Measurements from ENCODE around the gene DIP2C.
"Not testable (repeated sequence)": the region's sequence is repeated elsewhere in the genome, so short reads cannot be mapped to it uniquely, and the experiment has no call there.

DIP2C gene

DNA sequence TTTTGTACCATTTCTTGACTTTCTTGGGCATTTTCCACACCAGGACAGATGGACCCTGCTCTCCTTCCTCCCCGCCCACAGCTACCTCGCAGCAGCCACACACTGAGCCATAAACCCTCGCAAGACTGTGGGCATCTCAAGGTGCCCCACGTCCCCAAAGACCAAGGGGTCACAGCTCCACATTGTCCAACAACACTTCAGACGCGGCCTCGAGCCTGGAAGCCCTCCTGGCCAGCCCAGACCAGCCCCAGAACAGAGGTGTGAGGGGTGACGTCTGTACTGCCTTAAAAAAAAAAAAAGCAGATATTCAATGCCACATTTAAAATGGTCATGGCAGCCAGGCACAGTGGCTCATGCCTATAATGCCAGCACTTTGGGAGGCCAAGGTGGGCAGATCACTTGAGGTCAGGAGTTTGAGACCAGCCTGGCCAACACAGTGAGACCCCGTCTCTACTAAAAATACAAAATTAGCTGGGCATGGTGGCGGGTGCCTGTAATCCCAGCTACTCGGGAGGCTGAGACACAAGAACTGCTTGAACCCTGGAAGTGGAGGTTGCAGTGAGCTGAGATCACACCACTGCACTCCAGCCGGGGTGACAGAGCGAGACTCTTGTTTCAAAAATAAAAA is 36.5 kb downstream of the DIP2C start:
- H3K36me3 Mint-ChIP-seq (ENCODE audit: low read depth); H3K27ac Mint-ChIP-seq; H3K27me3 Mint-ChIP-seq; intact Hi-C loops (cut with micrococcal nuclease); H3K4me1 Mint-ChIP-seq (ENCODE audit: low read depth); H3K4me3 Mint-ChIP-seq; H3K9me3 Mint-ChIP-seq: not testable (repeated sequence)

DNA sequence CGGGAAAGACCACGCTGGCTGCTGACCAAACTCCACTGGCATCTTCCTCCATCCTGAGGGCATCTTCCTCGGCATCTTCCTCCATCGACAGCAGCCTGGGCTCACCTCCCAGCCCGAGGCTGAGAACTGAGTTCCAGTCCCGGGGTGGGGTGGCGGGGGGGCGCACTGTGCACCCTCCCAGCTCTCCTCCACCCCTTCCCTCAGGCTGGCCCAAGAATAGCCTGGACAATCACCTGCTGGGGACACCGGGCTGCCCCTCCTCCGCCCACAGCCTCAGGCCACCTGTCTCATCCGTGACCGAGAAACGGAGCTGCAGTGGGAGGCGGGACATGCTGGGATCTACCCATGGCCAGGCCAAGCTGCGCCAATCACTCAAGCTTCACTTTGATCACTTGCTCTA is 37.2 kb downstream of the DIP2C start:
- Mint-ChIP-seq H3K4me3 (no peak overlapping the region), H3K36me3 (ENCODE audit: low read depth) (no peaks in the 10 kb centered on the region), H3K27me3 (peaks cover 4% of the 10 kb centered on the region), H3K27ac (no peak overlapping the region), H3K9me3 (no peaks in the 10 kb centered on the region), H3K4me1 (ENCODE audit: low read depth) (no peaks in the 10 kb centered on the region)
- intact Hi-C loops (cut with micrococcal nuclease), result no loop called here

- Mint-ChIP-seq H3K9me3 (no peaks in the 10 kb centered on the region), H3K4me3 (no peak overlapping the region), H3K4me1 (ENCODE audit: low read depth) (no peaks in the 10 kb centered on the region), H3K36me3 (ENCODE audit: low read depth) (no peaks in the 10 kb centered on the region), H3K27ac (no peak overlapping the region), H3K27me3 (peaks cover 4% of the 10 kb centered on the region)
- intact Hi-C loops (cut with micrococcal nuclease), result no loop called here
Observed at GRCh38 chr10:651692-652091, 37.8 kb downstream of the DIP2C start.

DNA sequence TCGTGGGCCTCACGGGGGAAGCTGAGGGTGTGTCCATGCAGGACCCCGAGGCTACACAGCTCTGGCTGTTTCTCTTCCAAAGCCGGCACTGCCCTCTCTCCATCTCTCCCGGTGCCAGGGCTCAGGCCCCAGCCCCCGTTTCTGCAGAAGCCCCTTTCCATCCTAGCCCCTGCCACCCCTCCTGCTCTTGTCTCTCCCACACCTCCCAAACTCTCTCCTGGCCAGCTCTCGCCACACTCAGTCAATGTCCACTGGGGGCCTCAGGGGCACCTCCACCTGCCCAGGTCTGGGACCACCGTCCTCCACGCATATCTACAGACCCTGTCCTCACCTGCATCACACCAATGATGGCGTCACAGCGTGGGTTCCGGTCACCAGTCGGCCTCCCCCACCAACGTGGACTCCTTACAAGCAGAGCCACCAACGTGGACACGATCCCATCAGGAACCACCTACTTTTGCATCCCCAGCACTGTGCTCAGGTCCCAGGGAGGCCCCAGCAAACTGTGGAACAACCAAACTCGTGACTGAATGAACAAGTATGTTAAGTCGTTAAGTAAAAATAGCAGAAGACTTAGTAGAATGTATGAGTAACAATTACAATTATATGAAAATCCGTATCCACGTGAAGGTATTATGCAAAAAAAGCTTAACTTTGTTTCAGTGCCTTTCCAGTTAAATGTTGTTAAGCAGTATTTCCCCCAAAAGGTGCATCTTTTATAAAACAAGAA is 38.4 kb downstream of the DIP2C start:
- H3K4me1 Mint-ChIP-seq (ENCODE audit: low read depth), result no peaks in the 10 kb centered on the region
- intact Hi-C loops (cut with micrococcal nuclease), result no loop called here
- no peak overlapping the region for H3K27ac Mint-ChIP-seq

DNA sequence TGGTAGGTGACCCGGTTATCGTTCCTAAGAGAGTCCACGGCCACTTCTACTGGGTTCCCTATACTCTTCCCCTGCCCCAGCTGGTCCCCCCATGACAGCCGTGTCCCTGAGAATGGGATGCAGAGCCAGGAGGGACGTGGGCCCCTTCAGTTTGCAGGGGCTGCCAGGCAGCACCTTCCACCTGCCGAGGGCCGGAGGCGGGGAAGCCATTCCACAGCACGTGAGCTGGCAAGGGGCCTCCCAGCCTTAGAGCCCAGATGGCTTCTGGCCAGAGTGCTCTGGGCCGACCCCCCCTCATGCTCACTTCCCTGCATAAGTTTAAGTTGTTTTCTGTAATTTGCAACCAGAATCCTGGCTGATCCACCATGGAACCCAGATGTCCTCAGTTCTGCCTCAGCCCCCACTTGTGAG is 39.0 kb downstream of the DIP2C start:
- Mint-ChIP-seq H3K27me3 (peaks cover 6% of the 10 kb centered on the region), H3K9me3 (no peaks in the 10 kb centered on the region)

More for the DNA sequence above, 38.4 kb downstream of the DIP2C start:
- H3K36me3 Mint-ChIP-seq (ENCODE audit: low read depth), result no peaks in the 10 kb centered on the region
- H3K4me3 Mint-ChIP-seq, result no peak overlapping the region
- H3K9me3 Mint-ChIP-seq, result no peaks in the 10 kb centered on the region
- peaks cover 6% of the 10 kb centered on the region for H3K27me3 Mint-ChIP-seq

GRCh38 chr10:649798-650440 is 39.5 kb downstream of the DIP2C start:
- Mint-ChIP-seq H3K4me1 (ENCODE audit: low read depth) (no peaks in the 10 kb centered on the region), H3K27ac (no peak overlapping the region), H3K4me3 (no peak overlapping the region), H3K36me3 (ENCODE audit: low read depth) (no peaks in the 10 kb centered on the region), H3K9me3 (peaks cover 3% of the 10 kb centered on the region), H3K27me3 (peaks cover 7% of the 10 kb centered on the region)
- intact Hi-C loops (cut with micrococcal nuclease), result no loop called here

More for the DNA sequence above, 39.0 kb downstream of the DIP2C start:
- H3K27ac Mint-ChIP-seq, result no peak overlapping the region
- H3K36me3 Mint-ChIP-seq (ENCODE audit: low read depth), result no peaks in the 10 kb centered on the region
- no peaks in the 10 kb centered on the region for H3K4me1 Mint-ChIP-seq (ENCODE audit: low read depth)
- no peak overlapping the region for H3K4me3 Mint-ChIP-seq
- intact Hi-C loops (cut with micrococcal nuclease), result no loop called here

DNA sequence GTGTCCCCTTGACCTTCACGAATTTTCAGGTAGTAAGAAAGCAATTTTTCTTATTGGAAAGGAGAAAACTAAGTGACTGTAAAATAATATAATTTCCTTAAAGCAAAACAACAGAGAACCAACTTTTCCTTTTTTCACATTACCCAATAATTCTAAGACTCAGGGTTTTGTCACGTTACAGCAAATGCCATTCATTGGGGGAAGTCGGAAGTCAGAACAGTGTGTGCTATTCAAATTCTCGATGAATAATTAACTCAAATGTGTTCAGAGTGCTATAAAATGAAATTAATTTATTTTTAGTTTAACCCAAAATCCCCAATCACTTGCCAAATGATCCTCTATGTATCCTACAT is 40.0 kb downstream of the DIP2C start:
- Mint-ChIP-seq H3K36me3 (ENCODE audit: low read depth) (no peaks in the 10 kb centered on the region), H3K27ac (no peak overlapping the region), H3K4me1 (ENCODE audit: low read depth) (no peaks in the 10 kb centered on the region), H3K4me3 (no peak overlapping the region), H3K27me3 (peaks cover 7% of the 10 kb centered on the region), H3K9me3 (peaks cover 8% of the 10 kb centered on the region)
- intact Hi-C loops (cut with micrococcal nuclease), result no loop called here

GRCh38 chr10:647019-647418 is 42.4 kb downstream of the DIP2C start:
- H3K4me3 Mint-ChIP-seq, result not testable (repeated sequence)

GRCh38 chr10:646118-646524 is 43.3 kb downstream of the DIP2C start:
- intact Hi-C loops (cut with micrococcal nuclease), result no loop called here
- Mint-ChIP-seq H3K4me3 (no peak overlapping the region), H3K4me1 (ENCODE audit: low read depth) (no peaks in the 10 kb centered on the region), H3K9me3 (peaks cover 11% of the 10 kb centered on the region), H3K27me3 (peaks cover 7% of the 10 kb centered on the region), H3K36me3 (ENCODE audit: low read depth) (no peaks in the 10 kb centered on the region), H3K27ac (no peak overlapping the region)

More at GRCh38 chr10:647019-647418, 42.4 kb downstream of the DIP2C start:
- peaks cover 11% of the 10 kb centered on the region for H3K9me3 Mint-ChIP-seq
- H3K36me3 Mint-ChIP-seq (ENCODE audit: low read depth); H3K27me3 Mint-ChIP-seq; H3K27ac Mint-ChIP-seq; H3K4me1 Mint-ChIP-seq (ENCODE audit: low read depth); intact Hi-C loops (cut with micrococcal nuclease): not testable (repeated sequence)

DNA sequence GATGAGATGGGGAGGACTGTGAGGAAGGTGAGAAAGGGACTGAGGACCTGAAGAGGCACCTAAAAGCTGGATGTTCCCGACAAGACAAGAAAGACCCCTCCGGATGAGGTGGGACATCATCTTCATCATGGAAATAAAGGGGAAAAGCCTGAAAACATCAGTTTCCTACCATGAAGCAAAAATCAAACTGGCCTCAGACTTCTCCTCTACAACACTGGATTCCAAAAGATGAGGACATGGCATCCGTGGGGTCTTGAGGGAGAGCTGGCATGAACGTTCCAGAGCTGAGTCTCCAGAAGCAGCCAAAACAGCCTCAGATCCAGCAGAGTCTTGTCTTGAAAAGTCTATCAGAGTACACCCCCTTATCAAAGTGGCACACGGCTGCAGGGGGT is 44.5 kb downstream of the DIP2C start:
- peaks cover 11% of the 10 kb centered on the region for H3K9me3 Mint-ChIP-seq
- peaks cover 4% of the 10 kb centered on the region for H3K27me3 Mint-ChIP-seq
- intact Hi-C loops (cut with micrococcal nuclease), result no loop called here
- no peak overlapping the region for H3K4me3 Mint-ChIP-seq
- H3K27ac Mint-ChIP-seq, result no peak overlapping the region
- no peaks in the 10 kb centered on the region for H3K36me3 Mint-ChIP-seq (ENCODE audit: low read depth)
- H3K4me1 Mint-ChIP-seq (ENCODE audit: low read depth), result no peaks in the 10 kb centered on the region

DNA sequence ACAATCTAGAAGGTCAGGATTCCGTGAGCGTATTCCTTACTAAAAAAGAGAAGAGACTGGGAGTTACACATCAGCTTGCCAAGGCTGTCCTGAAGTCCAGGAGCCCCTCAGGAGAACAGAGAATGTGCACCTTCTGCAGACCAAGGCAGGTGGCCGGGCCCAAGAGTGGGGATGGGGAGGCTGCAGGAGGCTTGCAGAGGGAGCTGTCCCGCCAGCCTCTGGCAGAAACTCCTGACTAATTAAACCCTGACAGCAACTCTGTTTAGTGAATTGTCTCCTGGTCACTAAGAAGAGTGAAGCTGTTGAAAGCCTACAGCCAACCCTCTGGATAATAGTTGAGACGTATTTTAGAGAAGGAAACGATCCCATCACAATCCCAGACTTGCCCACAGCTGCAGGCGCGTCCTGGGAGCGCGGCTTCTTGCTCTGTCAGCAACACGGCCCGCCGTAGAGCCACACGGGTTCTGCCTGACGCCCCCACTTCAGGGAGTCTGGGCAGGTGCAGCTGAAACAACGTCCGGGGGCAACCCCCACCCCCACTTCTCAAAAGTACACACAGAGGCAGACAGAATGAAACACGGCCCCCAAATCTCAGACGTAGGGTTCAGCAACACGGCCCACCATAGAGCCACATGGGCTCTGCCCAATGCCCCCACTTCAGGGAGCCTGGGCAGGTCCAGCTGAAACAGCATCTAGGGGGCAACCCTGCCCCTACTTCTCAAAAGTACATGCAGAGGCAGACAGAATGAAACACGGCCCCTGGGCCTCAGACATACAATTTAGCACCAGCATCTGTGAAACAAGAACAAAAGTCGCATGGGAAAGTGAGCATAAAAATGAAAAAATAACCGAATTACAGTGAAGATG is 45.2 kb downstream of the DIP2C start:
- H3K9me3 Mint-ChIP-seq, result peaks cover 11% of the 10 kb centered on the region
- H3K27ac Mint-ChIP-seq, result no peak overlapping the region
- intact Hi-C loops (cut with micrococcal nuclease), result no loop called here
- no peaks in the 10 kb centered on the region for H3K4me1 Mint-ChIP-seq (ENCODE audit: low read depth)
- no peaks in the 10 kb centered on the region for H3K36me3 Mint-ChIP-seq (ENCODE audit: low read depth)
- peaks cover 5% of the 10 kb centered on the region for H3K27me3 Mint-ChIP-seq
- no peak overlapping the region for H3K4me3 Mint-ChIP-seq

DNA sequence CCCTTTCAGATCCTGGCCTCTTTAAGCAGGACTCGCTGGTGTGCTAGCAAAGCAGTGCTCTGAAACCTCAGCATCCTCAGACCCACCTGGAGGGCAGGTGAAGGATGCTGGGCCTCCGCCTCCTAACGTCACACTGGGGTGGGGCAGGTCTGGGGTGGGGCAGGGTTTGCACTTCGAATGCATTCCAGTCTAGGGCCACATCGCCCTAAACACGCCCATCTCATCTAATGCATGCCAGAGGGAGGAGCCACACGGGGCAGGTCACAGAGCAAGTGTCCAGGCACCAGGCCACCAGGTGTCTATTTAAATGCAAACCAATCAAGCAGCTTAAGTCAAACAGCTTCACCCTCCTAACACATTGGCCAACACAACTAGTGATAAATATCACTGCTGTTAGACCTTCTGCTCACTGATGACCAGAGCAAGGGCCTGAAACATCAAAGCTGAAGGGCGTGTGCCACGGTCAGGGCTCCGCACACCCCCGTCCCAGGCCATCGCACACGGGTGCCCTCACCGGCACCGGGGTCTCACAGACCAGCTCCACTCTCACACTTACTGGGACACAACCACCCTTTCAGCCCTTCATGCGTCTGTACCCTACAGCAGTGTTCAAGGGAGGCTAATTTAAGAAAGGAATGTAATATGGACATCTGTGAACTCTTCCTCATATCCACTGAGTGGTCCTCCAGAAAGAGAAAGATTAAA is 47.1 kb downstream of the DIP2C start:
- peaks cover 11% of the 10 kb centered on the region for H3K9me3 Mint-ChIP-seq
- H3K36me3 Mint-ChIP-seq (ENCODE audit: low read depth), result no peaks in the 10 kb centered on the region
- no peak overlapping the region for H3K4me3 Mint-ChIP-seq
- no peak overlapping the region for H3K27ac Mint-ChIP-seq
- peaks cover 10% of the 10 kb centered on the region for H3K27me3 Mint-ChIP-seq
- H3K4me1 Mint-ChIP-seq (ENCODE audit: low read depth), result no peaks in the 10 kb centered on the region
- intact Hi-C loops (cut with micrococcal nuclease), result no loop called here

- peaks cover 17% of the 10 kb centered on the region for H3K27me3 Mint-ChIP-seq
- no peak overlapping the region for H3K4me3 Mint-ChIP-seq
- peaks cover 11% of the 10 kb centered on the region for H3K9me3 Mint-ChIP-seq
- H3K4me1 Mint-ChIP-seq (ENCODE audit: low read depth), result no peaks in the 10 kb centered on the region
- no peak overlapping the region for H3K27ac Mint-ChIP-seq
- intact Hi-C loops (cut with micrococcal nuclease), result no loop called here
- H3K36me3 Mint-ChIP-seq (ENCODE audit: low read depth), result no peaks in the 10 kb centered on the region
Observed at GRCh38 chr10:641149-642010, 48.1 kb downstream of the DIP2C start.

Measured in dendritic cell treated with granulocyte-macrophage colony-stimulating factor and Interleukin-4, amounts not matched to agents 40 ng/mL and 50 ng/mL, for 4 days (primary cell).